Measurements from ENCODE around the gene TRIM65.

- TF ChIP-seq CTCF (IDR thresholded peaks at IDR 0.05; ENCODE audit: insufficient read depth, low read length) (no peak), REST (IDR thresholded peaks at IDR 0.05; ENCODE audit: insufficient replicate concordance, low read depth) (no peak), POLR2AphosphoS5 (IDR thresholded peaks at IDR 0.05; ENCODE audit: low read depth) (no peak), GABPA (IDR thresholded peaks at IDR 0.05; ENCODE audit: low read depth) (no peak)
Observed at GRCh38 chr17:75846692-75847613, 49.8 kb downstream of the TRIM65 start.

Data from HL-60 (cell line).